Hepatocyte (in vitro differentiated cells): Measurements from ENCODE around the gene METAP2.

ENCODE experiments used
- CTCF ChIP-seq: fragments of 200-600 bp; sonication (generic); IDR thresholded peaks from 2 replicates; pipeline ENCODE4 v1.5.1; 2016; ENCODE audit warnings: antibody characterized with exemption, mild to moderate bottlenecking; ENCODE audit not compliant: poor library complexity
- EZH2phosphoT487 ChIP-seq: fragments of 200-600 bp; sonication (generic); IDR thresholded peaks from one replicate; pipeline ENCODE4 v1.6.1; 2018; ENCODE audit warnings: antibody characterized with exemption, mild to moderate bottlenecking, low read depth, moderate library complexity; ENCODE audit not compliant: unreplicated experiment, severe bottlenecking

GRCh38 chr12:95424271-95424994 lies 49.5 kb upstream of the METAP2 start:
- TF ChIP-seq EZH2phosphoT487 (no peak), CTCF (no peak)
